Activated T-helper 1 cell treated with anti-CD3 and anti-CD28 coated beads, Interleukin-12 subunit alpha, Interleukin-12 subunit beta, Interleukin-2, Interleukin-4 antibody, amounts not matched to agents 30 ng/mL and 10 ng/mL and 1 ng/mL, durations not matched to agents 14 hours and 24 hours and 36 hours (primary cell): ENCODE measurements around the gene ZNF423. TPM values are rescaled to one million over a fixed set of nuclear protein-coding genes. Genes with fewer than 3 reads are reported as not detected.

Experiments used
- DNase-seq: peaks from one replicate; pipeline ENCODE4 v3.0.0; 2021; ENCODE audit warnings: low spot score
- H3K27ac Mint-ChIP-seq: one replicate; pipeline ENCODE4 v1.8.0; 2021; ENCODE audit warnings: mild to moderate bottlenecking, mixed read lengths
- H3K27me3 Mint-ChIP-seq: one replicate; pipeline ENCODE4 v1.8.0; 2022; ENCODE audit warnings: mild to moderate bottlenecking, moderate library complexity, mixed read lengths; ENCODE audit not compliant: insufficient read depth
- H3K36me3 Mint-ChIP-seq: one replicate; pipeline ENCODE4 v1.8.0; 2021; ENCODE audit warnings: low read depth, mixed read lengths
- H3K4me1 Mint-ChIP-seq: one replicate; pipeline ENCODE4 v1.8.0; 2021; ENCODE audit warnings: low read depth, mixed read lengths
- H3K4me3 Mint-ChIP-seq: one replicate; pipeline ENCODE4 v1.8.0; 2021; ENCODE audit warnings: mild to moderate bottlenecking, moderate library complexity, mixed read lengths
- H3K9me3 Mint-ChIP-seq: one replicate; pipeline ENCODE4 v1.8.0; 2021; ENCODE audit warnings: mixed read lengths
- intact Hi-C: fragments of 100-400 bp; cut with micrococcal nuclease; formaldehyde crosslinking; loops from one replicate; pipeline ENCODE4 v1.15.1; 2024
- total RNA-seq: library from RNA; stranded (reverse); gene quantifications from 2 replicates; pipeline ENCODE4 v1.2.3, GENCODE V29; 2022

Gene ZNF423
- total RNA-seq, 1 donor from 2014 or later = not detected

- no peaks in the 10 kb centered on the region for H3K27me3 Mint-ChIP-seq
- H3K27ac Mint-ChIP-seq = no peak overlapping the region
- H3K4me1 Mint-ChIP-seq = no peaks in the 10 kb centered on the region
- no peaks in the 10 kb centered on the region for H3K36me3 Mint-ChIP-seq
- DNase-seq = no peak
- H3K4me3 Mint-ChIP-seq = no peak overlapping the region
- peaks cover 5% of the 10 kb centered on the region for H3K9me3 Mint-ChIP-seq
- intact Hi-C loops = no loop called here
These were observed 202.3 kb downstream of the ZNF423 start for GRCh38 chr16:49653577-49653976.

- Mint-ChIP-seq H3K27ac (no peak overlapping the region), H3K36me3 (no peaks in the 10 kb centered on the region), H3K9me3 (peaks cover 6% of the 10 kb centered on the region), H3K4me3 (no peak overlapping the region), H3K4me1 (no peaks in the 10 kb centered on the region), H3K27me3 (no peaks in the 10 kb centered on the region)
- intact Hi-C loops = no loop called here
- no peak for DNase-seq
These were observed 202.7 kb downstream of the ZNF423 start for GRCh38 chr16:49653173-49653570.

GRCh38 chr16:49652456-49653172 lies 203.3 kb downstream of the ZNF423 start:
- Mint-ChIP-seq H3K27me3 (no peaks in the 10 kb centered on the region), H3K4me1 (no peaks in the 10 kb centered on the region), H3K4me3 (no peak overlapping the region), H3K9me3 (peaks cover 11% of the 10 kb centered on the region), H3K27ac (no peak overlapping the region), H3K36me3 (no peaks in the 10 kb centered on the region)
- intact Hi-C loops = no loop called here
- DNase-seq = no peak

DNA sequence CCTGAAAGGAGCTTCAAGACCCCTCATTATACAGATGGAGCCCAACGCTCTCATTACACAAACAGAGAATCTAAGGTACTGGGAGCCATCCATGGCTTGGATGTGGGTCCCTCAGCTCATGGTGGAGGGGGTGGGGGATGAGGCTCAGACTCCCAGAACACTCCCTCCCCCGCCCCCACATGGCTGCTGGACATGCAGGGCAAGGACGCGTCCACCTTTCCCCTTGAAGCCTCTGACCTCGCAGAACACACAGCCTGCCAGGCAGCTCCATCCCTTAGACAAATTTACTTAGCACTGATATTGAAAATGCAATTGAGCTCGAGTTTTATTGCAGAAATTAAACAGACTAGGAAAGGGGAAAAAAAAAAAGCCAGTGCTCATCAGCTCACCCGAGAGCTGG lies 203.9 kb downstream of the ZNF423 start:
- Mint-ChIP-seq H3K27me3 (no peaks in the 10 kb centered on the region), H3K9me3 (peaks cover 16% of the 10 kb centered on the region), H3K4me1 (no peaks in the 10 kb centered on the region), H3K27ac (no peak overlapping the region), H3K4me3 (no peak overlapping the region), H3K36me3 (no peaks in the 10 kb centered on the region)
- DNase-seq = no peak
- intact Hi-C loops = no loop called here

DNA sequence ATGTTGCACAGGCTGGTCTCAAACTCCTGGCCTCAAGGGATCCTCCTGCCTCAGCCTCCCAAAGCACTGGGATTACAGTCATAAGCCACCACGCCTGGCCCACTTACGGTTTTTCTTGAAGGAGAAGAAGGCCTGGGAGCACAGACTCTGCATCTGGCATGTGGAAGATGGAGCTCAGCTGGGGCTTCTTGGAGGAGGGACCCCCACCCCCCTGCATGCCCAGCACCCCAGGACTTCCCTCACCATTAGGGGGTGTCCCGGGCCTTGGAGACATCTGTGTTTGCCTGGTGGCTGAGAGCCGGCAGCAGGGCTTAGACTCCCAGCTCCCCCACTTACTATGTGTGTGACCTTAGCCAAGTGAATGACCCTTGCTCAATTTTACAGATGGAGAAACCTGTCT lies 204.7 kb downstream of the ZNF423 start:
- intact Hi-C loops = no loop called here
- peaks cover 16% of the 10 kb centered on the region for H3K9me3 Mint-ChIP-seq
- no peak overlapping the region for H3K4me3 Mint-ChIP-seq
- H3K36me3 Mint-ChIP-seq = no peaks in the 10 kb centered on the region
- H3K4me1 Mint-ChIP-seq = no peaks in the 10 kb centered on the region
- H3K27me3 Mint-ChIP-seq = no peaks in the 10 kb centered on the region
- H3K27ac Mint-ChIP-seq = no peak overlapping the region
- DNase-seq = no peak

DNA sequence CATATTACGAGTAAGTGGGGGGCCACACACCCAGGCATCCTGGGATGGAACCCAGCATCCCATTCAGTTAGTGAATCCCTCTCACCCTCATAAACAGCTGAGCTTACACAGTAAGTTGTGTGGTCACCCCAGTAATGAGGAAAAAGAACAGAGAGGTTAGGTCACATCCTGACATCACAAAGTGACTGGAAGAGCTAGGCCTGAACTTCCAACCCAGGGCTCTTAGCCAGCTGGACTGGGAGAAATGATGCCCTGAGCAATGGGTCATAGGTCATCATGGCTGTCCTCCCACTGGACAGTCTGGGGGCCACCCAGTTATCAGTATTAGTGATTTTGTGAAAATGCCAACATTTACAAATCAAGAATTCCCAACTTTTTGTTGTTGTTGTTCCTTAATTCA lies 205.3 kb downstream of the ZNF423 start:
- peaks cover 1% of the 10 kb centered on the region for H3K36me3 Mint-ChIP-seq
- no peaks in the 10 kb centered on the region for H3K27me3 Mint-ChIP-seq
- H3K9me3 Mint-ChIP-seq = peaks cover 22% of the 10 kb centered on the region
- intact Hi-C loops = no loop called here
- no peaks in the 10 kb centered on the region for H3K4me1 Mint-ChIP-seq
- no peak for DNase-seq
- no peak overlapping the region for H3K4me3 Mint-ChIP-seq
- no peak overlapping the region for H3K27ac Mint-ChIP-seq

- H3K27ac Mint-ChIP-seq = no peak overlapping the region
- H3K36me3 Mint-ChIP-seq = peaks cover 1% of the 10 kb centered on the region
- H3K4me3 Mint-ChIP-seq = no peak overlapping the region
- H3K27me3 Mint-ChIP-seq = no peaks in the 10 kb centered on the region
- no peak for DNase-seq
- peaks cover 24% of the 10 kb centered on the region for H3K9me3 Mint-ChIP-seq
- intact Hi-C loops = no loop called here
- H3K4me1 Mint-ChIP-seq = no peaks in the 10 kb centered on the region
These were observed 206.7 kb downstream of the ZNF423 start for GRCh38 chr16:49649013-49649765.

DNA sequence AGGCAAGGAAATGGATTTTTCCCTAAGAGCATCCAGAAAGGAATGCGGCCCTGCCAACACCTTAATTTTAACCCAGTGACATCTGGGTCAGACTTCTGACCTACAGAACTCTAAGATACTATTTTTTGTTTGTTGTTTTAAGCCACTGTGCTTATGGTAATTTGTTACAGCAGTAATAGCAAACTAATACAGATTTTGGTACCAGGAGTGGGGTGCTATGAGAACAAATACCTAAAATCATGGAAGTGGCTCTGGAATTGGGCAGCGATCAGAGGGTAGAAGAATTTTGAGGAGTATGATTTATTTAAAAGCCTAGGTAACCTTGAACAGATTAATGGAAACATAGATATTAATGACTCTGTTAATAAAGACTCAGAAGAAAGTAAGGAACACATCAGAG lies 208.2 kb downstream of the ZNF423 start:
- Mint-ChIP-seq H3K36me3 (peaks cover 1% of the 10 kb centered on the region), H3K4me1 (no peaks in the 10 kb centered on the region), H3K27me3 (peaks cover 2% of the 10 kb centered on the region), H3K27ac (no peak overlapping the region), H3K4me3 (no peak overlapping the region), H3K9me3 (peaks cover 24% of the 10 kb centered on the region)
- no peak for DNase-seq
- intact Hi-C loops = no loop called here

GRCh38 chr16:49645263-49645662 lies 210.6 kb downstream of the ZNF423 start:
- Mint-ChIP-seq H3K27me3 (peaks cover 2% of the 10 kb centered on the region), H3K27ac (no peak overlapping the region), H3K4me3 (no peak overlapping the region), H3K4me1 (no peaks in the 10 kb centered on the region), H3K36me3 (peaks cover 1% of the 10 kb centered on the region), H3K9me3 (peaks cover 24% of the 10 kb centered on the region)
- DNase-seq = no peak
- intact Hi-C loops = no loop called here

- H3K27me3 Mint-ChIP-seq = peaks cover 2% of the 10 kb centered on the region
- peaks cover 24% of the 10 kb centered on the region for H3K9me3 Mint-ChIP-seq
- intact Hi-C loops = no loop called here
- H3K27ac Mint-ChIP-seq = no peak overlapping the region
- no peak overlapping the region for H3K4me3 Mint-ChIP-seq
- DNase-seq = no peak
- no peaks in the 10 kb centered on the region for H3K4me1 Mint-ChIP-seq
- H3K36me3 Mint-ChIP-seq = peaks cover 1% of the 10 kb centered on the region
These were observed 211.8 kb downstream of the ZNF423 start for GRCh38 chr16:49644145-49644463.

- peaks cover 19% of the 10 kb centered on the region for H3K9me3 Mint-ChIP-seq
These were observed 212.3 kb downstream of the ZNF423 start for GRCh38 chr16:49643429-49644144.

GRCh38 chr16:49641250-49641649 lies 214.7 kb downstream of the ZNF423 start:
- DNase-seq = no peak
- H3K9me3 Mint-ChIP-seq = peaks cover 7% of the 10 kb centered on the region

More at GRCh38 chr16:49643429-49644144, 212.3 kb downstream of the ZNF423 start:
- peaks cover 2% of the 10 kb centered on the region for H3K27me3 Mint-ChIP-seq
- H3K36me3 Mint-ChIP-seq = peaks cover 1% of the 10 kb centered on the region
- no peak for DNase-seq
- intact Hi-C loops = no loop called here
- no peak overlapping the region for H3K4me3 Mint-ChIP-seq
- H3K27ac Mint-ChIP-seq = no peak overlapping the region
- H3K4me1 Mint-ChIP-seq = no peaks in the 10 kb centered on the region

GRCh38 chr16:49640581-49640980 lies 215.3 kb downstream of the ZNF423 start:
- no peaks in the 10 kb centered on the region for H3K4me1 Mint-ChIP-seq
- H3K36me3 Mint-ChIP-seq = no peaks in the 10 kb centered on the region
- no peak overlapping the region for H3K4me3 Mint-ChIP-seq
- intact Hi-C loops = no loop called here
- no peak overlapping the region for H3K27ac Mint-ChIP-seq
- DNase-seq = no peak
- peaks cover 2% of the 10 kb centered on the region for H3K27me3 Mint-ChIP-seq
- peaks cover 1% of the 10 kb centered on the region for H3K9me3 Mint-ChIP-seq

More at GRCh38 chr16:49641250-49641649, 214.7 kb downstream of the ZNF423 start:
- no peaks in the 10 kb centered on the region for H3K4me1 Mint-ChIP-seq
- H3K36me3 Mint-ChIP-seq = peaks cover 1% of the 10 kb centered on the region
- no peak overlapping the region for H3K27ac Mint-ChIP-seq
- H3K27me3 Mint-ChIP-seq = peaks cover 2% of the 10 kb centered on the region
- intact Hi-C loops = no loop called here
- no peak overlapping the region for H3K4me3 Mint-ChIP-seq
